HG03442 (cell line): ENCODE results near the gene PNPLA1.

Source experiments
- ATAC-seq: cut with Tn5 transposase; IDR thresholded peaks from one replicate; pipeline ENCODE4 v1.9.1; 2021; ENCODE audit warnings: mild to moderate bottlenecking, moderate library complexity; ENCODE audit not compliant: unreplicated experiment

Gene PNPLA1

DNA sequence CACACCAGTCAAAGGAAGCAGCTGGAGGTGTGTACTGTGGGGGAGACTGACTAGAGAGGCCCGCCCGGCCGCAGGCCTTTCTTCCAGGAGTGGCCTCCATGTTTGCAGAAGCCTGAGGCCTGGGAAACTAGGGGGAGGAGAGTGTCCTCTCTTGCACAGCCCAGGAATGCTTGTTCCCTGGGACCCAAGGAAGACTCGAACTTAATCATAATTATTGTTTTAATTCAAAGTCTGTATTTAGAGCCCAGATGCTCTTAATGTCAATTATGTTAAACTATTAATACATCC is 43.7 kb downstream of the PNPLA1 start:
- ATAC-seq: no peak

DNA sequence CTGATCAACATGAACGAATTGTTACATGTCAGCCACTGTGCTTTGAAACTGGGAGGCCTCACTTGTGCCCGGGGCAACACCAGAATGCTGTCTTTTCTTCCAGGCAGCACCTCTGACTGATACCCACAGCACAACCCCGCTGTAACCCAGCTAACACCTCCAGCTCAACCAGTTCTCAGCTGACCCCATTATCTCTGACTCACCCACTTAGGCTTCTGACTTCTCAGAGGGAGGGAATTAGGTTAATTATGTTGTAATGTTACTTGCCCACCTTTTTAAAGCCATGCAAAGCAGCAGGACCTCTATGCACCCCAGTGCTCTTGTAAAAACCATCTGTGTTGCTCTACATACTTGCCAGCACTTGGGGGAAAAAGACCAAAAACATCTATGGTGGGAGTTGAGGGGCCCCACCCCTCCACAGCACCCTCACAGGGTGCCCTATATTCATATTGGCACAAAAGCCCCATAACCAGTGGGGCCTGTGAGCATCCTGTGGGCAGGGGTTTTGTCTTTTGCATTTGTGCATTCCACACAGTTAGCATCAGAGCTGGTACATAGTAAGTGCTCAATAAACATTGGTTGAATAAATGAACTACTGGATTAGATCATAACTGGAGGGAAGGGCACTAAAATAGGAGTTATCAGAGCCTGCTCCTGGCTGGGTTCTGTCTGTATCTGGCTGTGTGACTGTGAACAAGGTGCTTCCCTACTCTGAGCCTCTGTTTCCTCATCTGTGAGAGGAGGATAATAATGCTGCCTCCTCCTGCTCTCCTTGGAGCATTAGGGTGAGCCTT is 44.6 kb downstream of the PNPLA1 start:
- ATAC-seq: no peak

DNA sequence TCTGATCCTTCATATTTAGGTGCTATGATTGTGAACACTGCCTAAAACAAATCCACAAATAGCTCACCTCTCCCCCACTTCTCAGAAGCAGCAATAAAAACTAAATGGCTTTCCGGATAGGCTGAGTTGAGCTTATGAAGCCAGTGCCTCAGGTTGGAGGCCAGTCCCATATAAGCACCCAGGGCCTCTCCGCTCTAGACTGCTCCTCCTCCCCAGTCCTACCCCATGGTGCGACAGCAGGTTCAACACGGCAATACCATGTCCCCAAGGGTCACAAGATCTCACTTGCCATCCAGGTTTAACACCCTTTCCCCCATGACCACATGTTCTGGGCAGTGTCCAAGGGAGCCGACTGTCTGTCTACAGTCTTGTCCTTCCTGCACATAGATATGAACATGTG is 46.1 kb downstream of the PNPLA1 start:
- ATAC-seq: no peak

DNA sequence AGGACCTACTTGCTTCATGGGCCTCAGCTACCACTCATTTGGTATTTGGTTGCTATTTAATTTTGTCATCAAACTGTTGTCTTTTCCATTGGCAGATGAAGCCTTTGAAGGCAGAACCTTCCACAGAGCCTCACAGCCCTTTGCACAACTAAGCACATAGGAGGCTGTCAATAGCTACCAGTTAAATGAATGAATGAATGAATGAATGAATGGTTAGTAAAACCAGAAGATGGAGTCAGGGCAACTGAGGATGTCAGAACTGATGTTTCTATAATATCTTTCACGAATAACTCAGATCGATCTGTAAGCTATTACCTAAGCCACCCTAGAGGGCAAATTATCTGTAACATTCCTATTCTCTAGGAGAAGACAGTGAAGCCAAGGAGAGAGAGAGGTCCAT is 47.8 kb downstream of the PNPLA1 start:
- ATAC-seq: no peak

DNA sequence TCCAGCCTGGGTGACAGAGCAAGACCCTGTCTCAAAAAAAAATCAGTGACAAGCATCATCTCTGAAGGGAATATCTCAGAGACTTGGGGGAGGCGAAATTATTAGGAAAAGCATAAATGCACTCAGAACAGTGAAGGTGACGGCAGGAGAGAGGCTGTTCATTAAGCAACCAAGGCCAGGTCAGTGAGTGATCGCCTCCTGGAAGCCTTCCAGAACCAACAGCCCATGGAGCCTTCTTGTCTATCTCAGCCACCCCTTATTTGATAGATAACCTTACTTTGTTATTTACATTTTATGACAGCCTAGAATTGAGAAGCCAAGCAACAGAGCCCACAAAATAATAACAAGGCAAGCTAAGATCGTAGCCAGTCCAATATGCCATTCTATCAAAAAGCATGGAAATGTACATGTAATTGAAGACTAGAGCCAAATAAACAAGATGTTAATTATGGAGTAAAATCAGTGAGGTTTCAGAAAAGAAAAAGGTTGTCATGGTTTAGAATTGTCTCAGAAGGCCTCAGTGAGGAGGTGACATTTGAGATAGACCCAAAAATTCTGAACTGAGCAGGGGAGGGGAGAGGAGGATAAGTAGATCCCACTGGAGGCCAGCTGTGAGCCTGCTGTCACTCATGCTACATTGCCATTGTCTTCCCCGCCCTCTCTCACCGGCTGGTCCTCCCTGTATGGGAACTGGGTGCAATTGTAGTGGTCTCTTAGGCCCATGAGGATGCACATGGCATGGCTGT is 49.0 kb downstream of the PNPLA1 start:
- no peak for ATAC-seq

DNA sequence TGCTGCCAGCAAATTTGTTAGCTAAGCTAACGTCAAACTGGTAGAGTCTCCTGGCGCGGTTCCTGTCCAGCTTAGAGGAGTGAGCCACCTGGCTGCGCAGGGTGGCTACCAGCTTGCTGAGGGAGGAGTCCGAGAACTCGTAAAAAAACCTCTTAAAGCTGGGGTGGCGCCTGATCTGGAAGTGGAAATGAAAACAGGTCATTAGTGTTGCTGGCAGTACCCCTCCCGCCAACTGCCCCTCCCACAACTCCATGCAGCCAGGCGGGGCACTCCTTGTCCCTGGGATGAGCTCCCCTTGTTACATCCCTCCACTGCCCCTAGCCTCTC is 49.5 kb downstream of the PNPLA1 start:
- ATAC-seq: no peak

DNA sequence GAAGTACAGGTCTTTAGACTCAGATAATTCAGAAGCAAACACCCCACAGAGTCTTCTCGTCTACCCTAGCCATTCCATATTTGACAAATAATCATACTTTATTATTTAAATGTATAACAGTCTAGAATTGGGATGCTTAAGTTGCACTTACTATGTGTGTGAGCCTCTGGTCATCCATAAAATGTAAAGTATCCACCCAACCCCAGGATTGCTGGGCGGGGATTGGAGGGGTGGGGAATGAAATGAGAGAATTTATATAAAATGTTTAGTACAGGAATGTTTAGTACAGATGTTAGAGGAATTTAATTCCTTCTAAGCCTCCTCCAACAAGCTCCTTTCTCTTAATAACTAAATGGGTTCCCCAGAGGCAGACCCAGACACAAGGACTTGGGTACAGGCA is 50.0 kb downstream of the PNPLA1 start:
- no peak for ATAC-seq

DNA sequence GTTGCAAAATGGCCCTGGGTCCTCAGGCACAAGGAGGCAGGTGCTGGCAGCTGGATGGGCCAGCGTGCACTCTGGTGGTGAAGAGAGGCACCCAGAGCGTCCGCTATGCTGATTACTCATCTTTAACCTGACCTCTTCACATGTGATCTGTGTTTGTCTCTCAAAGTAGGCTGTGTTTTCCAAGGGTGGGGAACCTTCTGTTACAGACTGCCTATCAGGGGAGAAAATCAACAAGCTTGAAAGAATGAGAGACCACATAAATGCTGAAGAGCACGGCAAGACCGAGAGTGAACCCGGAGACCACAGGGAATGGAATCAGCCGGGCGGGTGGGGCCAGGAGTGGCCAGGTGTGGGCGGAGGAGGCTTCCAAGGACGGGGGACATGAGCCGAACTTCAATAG is 50.6 kb downstream of the PNPLA1 start:
- no peak for ATAC-seq

DNA sequence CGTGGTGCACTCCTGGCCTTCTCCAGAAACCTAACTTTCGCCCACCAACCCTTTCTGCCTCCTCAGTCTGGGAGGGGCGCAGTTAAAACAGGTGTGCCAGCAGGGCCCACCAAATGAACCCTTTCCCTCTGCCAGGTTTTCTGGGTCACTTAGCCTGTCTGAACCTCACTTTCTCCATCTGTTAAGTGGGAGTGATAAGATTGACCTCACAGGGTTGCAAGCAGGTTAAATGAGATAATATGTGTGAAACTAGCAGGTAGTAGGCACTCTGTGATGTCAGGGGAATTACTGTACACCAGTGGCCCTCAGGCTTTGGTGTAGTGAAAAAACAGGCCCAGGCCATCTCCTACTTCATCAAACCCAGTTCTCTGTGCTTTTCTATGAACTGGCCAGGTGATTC is 52.7 kb downstream of the PNPLA1 start:
- no peak for ATAC-seq

DNA sequence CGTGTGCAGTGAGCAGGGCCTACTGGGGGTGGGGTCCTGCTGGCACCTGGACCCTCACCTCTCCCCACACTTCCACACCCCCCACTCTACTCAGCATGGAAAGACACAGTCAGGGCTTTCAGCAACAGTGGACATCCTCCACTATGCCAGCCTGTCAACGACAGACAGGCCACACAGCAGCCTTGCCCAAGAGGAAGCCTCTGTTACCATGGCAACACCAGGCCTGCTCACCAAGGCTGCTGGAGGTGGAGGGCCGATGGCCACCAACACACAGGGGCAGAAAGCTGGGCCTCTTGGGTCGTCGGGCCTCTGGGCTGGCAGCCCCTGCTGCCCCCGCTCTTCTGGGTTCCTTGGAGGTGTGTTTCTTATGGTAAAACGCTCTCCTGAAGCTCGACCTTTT is 53.2 kb downstream of the PNPLA1 start:
- no peak for ATAC-seq

DNA sequence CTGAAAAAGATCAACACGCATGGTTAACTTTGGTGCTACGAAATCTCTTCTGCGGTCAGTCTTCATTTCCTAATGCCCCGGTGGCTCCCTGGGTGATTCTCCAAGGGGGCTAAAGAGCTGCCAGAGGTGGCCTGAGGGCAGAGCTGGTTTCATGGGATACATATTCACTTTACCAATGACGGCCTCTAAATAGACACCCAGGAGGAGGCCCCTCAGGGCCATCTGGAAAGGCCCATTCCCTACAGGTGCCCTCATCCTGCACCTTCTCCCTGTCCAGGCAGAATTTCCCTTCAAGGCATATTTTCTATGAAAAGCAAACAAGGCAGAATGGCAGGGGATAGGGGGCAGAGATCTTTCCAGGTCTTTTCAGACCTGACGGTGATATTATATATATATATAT is 54.3 kb downstream of the PNPLA1 start:
- ATAC-seq: no peak

DNA sequence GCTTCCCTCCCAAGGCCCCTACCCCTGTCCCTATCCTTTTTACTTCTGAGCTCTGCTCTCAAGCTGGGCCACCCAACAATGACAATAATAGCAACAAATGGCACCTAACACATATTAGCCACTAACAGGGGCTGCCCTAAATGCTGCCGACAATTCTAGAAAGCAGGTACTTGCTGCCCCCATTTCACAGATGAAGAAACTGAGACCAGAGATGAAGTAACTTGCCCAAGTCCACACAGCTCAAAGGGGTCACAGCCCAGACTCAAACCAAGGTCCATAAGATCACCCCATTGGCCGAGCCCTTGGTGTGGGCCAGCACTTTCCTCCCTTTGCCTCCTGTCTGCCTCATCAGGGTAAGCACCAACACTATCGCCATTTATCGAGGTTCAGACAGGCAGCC is 54.9 kb downstream of the PNPLA1 start:
- ATAC-seq: no peak

DNA sequence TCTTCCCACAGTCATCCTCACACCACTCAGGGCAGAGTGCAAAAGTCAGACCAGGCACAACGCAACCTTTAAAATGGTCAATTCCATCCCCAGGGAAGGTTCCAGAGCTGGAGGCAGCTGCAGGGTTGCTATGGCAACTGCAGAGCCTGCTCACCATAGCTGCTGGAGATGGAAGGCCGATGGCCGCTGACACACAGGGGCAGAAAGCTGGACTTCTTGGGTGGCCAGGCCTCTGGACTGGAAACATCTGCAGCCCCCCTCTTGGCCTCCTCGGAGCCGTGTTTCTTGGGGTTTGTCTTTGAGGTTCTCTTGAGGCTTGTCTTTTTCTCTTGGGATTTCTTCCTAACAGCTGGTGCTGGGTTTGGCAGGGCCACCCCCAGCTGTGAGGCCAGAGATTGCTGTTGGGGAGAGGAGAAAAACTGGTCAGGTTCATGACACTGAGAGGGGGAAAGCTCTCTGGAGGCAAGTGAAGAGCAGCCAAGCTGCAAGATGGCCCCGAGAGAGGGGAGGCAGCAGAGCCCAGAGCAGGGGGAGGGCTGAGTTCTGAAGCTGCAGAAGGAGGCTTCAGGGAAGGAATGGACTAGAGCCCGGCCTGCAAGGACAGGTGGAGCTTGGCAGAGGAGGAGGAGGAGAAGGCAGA is 56.6 kb downstream of the PNPLA1 start:
- no peak for ATAC-seq

DNA sequence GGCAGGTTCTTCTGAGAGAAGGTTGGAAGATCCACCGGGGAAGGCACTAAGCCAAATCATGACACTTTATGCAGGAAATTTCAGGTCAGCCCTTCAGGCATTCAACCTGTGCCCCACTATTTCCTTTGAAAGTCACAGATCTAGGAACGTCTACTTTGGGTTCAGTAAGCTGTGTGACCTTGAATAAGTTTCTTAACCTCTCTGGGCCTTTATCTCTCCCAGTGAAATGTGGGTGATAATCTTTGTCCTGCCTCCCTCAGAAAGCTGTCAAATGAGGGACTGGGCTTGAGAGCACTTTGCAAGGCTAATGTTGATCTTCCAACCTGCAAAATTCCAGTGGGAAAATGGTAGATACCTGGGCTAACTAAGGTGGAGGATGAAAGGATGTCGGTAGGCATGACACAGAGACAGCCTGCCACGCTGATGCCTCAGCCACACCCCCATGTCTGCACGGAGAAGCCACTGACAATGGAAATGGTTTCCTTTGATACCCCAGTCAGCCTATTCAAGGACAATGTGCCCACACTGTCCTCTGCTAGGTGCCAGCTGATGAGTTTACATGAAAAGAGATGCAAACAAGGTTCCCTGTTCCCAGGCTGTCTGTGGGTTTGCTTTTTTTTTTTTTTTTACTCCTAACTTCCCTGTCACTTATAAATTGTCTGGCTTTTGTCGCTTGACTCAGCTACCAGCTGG is 57.5 kb downstream of the PNPLA1 start:
- no peak for ATAC-seq

DNA sequence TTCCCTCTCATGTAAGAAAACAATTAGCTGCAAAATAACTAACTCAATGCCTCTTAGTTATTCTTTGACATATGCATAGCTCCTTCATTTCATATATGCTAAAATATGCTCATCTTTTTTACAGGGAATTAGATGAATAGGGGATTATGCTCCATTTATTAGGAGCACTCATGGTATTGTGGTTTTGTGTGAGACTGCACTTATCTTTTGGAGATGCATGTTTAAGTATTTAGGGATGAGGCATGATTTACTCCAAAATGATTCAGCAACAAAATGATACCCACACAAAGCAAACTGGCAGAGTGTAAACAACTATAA is 58.0 kb downstream of the PNPLA1 start:
- no peak for ATAC-seq

DNA sequence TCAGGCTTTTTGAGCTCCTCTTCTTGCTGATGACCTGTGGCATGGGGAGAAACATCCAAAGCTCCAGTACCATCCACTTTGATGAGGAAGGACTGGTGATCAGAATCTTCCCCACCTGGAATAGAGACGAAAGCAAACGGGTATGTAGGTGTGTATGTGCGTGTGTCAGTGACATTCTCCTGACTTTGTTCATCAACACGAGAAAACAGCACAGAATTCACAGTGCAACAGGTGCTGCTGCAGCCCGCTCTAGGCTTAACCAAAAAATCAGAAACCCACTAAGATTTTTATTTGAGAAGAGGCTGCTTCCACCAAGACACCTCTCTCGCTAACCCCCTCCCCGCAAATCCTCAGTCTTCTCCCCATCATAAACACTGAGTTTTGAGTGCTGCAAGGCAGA is 58.7 kb downstream of the PNPLA1 start:
- no peak for ATAC-seq

DNA sequence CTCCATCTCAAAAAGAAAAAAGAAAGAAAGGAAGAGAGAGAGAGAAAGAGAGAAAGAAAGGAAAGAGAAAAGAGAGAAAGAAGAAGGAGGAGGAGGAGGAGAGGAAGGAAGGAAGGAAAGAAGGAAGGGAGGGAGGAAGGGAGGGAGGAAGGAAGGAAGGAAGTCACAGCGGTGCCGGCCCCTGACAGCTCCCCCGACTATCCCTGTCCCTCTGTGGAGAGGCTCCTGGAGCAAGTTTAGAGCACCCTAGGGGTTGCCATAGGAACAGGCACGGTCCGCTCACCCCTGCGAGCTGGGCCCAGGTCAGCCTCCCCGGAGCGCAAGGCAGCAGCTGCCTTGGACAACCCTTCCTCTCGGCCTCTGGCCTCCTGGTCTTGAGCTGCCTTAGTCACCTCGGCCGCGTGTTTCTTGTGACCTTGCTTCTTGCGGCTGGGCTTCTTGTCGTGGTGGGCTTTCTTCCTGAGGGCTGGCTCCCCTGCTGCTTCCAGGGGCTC is 60.0 kb downstream of the PNPLA1 start:
- no peak for ATAC-seq

DNA sequence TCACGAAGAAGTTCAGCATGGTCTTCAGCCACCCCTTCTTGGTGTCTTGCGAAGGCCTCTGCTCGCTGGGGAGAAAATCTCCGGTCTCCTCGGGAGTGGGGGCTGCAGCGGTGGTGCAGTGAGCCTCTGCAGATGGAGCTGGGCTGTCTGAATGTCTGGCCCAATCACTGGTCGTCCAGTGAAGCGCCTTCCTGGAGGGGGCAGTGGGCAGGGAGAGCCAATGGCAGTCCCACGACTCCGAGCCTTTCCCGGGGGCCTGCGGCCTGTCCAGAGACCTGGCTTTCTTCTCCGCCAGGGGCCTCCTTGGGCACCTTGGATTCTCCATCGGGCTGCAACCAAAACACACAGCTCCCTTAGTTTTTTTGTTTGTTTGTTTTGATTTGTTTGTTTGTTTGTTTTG is 60.5 kb downstream of the PNPLA1 start:
- ATAC-seq: no peak

DNA sequence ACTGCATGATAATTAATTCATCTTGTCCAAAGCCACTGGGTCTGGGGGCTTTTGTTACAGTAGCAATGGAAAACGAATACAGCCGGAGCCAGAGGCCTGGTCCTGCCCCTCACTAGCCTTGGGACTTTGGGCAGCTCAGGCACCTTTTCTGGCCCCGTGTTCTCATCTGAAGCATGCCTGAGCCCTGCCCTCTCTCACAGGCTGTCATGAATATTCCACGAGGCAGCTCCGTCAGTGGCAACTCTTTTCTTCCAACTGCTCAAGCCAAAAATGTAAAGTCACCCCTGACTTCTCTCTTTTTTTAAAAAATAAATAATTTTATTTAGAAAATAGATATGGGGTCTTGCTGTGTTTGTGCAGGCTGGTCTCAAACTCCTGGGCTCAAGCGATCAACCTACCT is 61.5 kb downstream of the PNPLA1 start:
- ATAC-seq: no peak

DNA sequence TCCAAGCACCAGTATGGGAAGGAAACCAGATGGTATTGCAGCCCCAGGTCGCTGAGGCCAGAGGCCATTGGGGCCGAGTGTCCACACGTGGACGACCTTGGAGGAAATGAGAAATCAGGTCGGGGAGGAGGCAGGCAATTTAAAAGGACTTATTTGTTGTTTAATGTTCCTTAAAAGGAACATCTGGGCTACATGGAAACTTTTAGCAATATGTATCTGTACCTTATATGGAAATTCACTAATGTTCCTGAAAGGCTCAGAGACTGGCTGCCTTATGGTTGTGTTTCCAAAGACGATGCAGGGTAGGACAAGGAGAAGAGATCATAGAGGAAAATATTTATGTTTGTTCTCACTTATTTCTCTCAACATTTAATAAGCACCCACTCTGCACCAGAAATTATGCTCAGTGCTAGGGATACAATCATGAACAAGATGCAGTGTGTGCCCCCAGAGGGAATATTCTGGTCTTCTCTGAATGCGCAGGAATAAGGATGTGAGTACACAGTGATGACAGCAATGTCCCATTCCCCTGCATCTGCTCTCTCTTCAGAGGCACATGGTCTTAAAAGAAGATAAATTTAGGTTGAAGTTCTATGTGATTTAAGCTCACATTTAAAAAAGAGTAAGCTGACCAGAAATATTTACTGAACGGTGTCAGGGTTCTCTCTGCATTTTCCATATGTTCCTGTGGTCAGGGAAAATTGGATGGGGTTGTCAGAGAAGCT is 63.5 kb downstream of the PNPLA1 start:
- no peak for ATAC-seq
